GM19043 (cell line): ENCODE data around the gene AACS.

Experiments used
- ATAC-seq: cut with Tn5 transposase; IDR thresholded peaks from one replicate; pipeline ENCODE4 v1.9.1; 2021; ENCODE audit warnings: low read depth; ENCODE audit not compliant: unreplicated experiment

Gene AACS

GRCh38 chr12:125148316-125148715, 83.1 kb downstream of the AACS start:
- no peak for ATAC-seq

DNA sequence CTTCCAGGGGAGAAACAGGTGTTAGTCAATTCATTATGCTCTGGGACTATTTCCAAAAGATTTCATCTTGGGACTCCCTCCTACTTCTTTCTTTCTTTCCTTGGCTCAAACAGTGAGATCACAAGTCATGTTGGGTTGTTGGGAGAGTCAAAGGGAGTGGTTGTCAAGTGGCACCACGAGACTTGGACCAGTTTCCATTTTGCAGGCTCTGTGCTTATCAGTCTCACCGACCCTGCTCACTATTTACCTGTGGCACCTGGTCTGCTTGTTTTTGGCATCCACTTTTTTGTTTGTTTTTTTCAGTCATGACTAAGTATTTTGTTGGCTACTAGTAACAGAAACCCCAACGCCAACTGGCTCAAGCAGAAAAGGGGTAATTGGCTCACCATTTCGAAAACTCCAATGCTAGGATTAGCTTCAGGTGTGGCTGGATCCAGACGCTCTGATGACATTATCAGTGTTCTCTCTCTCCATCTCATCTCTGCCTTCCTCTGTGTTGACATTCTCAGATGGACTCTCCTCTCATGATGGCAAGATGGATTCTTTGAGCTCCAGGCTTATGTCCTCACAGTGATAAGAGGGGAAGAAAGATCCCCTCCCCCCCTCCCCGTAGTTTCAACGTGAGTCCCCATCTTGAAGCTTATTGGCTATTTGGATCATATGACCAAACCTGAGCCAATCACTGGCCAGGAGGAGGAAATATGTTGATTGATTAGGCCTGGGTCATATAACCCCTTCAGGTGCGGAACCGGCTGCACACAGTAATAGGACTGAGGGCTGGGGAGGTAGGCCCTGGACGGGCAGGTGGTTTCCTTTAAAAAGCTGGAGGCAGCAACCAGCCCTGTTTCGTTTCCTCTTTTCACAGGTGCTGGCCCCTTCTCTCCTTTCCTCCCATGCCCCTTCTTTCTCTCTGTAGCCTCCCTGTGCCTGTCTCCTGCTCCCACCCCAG, 84.2 kb downstream of the AACS start:
- ATAC-seq, result peak; percentile 91

- no peak for ATAC-seq
Observed at GRCh38 chr12:125151284-125151683, 86.0 kb downstream of the AACS start.

GRCh38 chr12:125152463-125152862, 87.2 kb downstream of the AACS start:
- no peak for ATAC-seq

GRCh38 chr12:125155366-125155765, 90.1 kb downstream of the AACS start:
- no peak for ATAC-seq

DNA sequence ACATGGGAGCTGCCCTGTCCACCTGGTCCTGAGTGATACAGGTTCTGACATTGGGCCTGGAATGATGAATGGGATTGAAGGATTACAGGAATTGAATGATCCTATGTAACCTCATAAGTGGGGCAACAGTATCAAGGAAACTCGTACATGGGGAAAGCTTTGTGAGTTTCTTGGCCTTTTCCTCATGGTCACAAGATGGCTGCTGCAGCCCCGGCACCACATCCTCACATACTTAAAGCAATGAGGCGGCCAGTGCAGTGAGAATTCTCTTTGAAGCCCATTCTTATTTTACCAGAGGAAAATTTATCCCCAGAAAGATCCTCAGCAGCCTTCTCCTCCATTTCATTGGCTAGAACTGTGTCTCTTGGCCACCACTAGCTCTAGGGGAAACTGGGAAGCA, 91.9 kb downstream of the AACS start:
- no peak for ATAC-seq

- no peak for ATAC-seq
Observed at GRCh38 chr12:125159702-125160101, 94.5 kb downstream of the AACS start.

DNA sequence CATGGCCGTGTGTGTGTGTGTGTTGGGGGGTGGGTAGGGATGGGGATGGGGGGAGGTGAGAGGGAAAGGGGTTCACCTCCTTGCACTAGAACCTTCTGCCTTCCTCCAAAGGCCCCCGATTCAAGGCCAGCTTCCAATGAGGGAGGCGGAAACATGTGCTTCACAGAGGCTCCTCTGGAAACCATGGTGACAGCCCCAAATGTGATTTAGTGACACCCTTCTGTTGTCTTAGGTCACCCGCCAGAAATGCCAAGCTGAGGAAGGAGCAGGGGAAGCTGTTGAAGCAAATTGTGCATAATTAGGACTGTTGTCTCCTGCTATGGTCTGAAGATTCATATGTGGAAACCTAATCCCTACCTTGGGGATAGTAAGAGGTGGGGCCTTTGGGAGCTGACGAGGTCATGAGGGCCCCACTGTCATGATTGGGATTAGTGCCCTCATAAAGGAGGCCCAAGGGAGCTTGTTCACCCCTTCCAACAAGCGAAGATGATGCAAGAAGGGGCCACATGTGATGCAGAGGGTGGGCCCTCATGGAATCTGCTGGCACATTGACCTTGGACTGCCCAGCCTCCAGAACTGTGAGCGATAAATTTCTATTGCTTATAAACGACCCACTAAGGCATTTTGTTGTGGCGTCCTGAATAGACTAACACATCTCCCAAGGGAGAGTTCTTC, 95.2 kb downstream of the AACS start:
- ATAC-seq, result no peak

GRCh38 chr12:125161712-125162022, 96.4 kb downstream of the AACS start:
- ATAC-seq, result no peak

DNA sequence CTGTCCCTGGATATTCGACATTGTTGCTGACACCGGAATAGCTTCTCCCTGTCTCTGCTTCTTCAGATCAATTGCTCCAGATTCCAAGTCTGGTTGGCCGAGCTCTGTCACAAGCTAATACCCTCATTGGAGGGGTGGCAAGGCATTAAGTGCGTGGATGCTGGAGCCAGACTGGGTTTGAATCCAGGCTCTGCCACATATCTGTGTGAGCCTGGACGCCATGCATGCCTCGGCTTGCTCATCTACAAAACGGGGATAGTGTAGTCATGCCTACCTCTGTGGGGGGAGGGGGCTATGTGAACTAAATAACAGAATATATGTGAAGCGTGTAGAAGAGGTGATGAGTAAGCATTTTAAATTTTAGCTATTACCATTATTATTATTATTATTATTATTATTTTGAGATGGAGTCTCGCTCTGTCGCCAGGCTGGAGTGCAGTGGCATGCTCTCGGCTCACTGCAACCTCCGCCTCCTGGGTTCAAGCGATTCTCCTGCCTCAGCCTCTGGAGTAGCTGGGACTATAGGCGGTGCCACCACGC, 97.3 kb downstream of the AACS start:
- ATAC-seq, result no peak

DNA sequence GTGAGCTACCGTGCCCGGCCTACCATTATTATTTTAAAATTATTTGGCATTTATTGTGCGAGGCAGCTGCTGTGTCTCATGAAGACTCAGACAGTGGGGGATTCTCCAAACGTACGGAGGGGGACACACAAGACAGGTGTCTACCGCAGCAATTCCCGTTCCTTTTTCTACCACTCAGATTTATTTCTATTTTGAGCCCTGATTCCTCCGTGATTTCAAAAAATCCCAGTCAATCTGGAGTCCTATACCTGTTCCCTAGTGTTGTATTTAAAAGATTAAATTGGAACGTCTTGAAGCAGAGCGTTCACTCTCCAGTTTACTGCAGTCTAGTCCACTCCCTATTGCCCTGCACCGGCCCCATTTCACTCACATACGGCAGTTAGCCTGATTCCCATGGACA, 97.9 kb downstream of the AACS start:
- no peak for ATAC-seq

GRCh38 chr12:125164541-125164940, 99.3 kb downstream of the AACS start:
- no peak for ATAC-seq

GRCh38 chr12:125166041-125166440, 100.8 kb downstream of the AACS start:
- no peak for ATAC-seq

DNA sequence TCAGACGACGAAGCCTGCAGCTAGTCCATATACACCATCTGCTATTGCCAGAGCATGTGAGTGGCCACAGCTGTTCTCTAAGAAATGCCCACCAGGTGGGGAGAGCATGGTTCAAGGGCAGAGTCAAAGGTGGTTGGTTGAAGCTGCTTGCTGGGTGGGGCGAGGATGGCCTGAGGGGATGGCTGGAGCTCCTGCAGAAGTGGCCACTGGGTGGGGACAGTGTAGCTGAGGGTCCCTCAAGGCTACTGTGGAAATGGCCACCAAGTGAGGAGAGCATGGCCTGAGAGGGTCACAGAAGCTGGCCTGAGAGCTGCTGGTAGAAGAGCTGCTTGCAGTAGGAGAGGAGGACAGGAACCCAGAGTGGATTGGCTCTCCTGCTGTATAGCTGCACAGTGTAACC, 102.4 kb downstream of the AACS start:
- no peak for ATAC-seq

DNA sequence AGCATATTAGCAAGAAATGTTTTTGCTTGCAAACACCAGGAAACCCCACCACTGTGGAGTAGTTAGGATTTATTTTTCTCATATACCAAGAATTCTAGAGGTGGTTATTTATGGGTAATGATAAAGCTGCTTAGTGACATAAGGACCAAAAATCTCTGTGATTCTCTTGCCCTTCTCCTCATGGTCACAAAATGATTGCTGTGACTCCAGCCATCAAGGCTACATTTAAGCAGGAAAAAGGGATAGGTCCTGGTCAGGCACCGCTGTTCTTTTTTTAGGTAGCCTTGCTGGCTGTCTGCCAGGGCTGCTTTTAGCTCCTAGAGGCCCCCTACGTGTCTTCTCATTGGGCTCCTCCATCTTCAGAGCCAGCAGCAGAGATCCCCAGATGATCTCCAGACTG, 104.2 kb downstream of the AACS start:
- ATAC-seq, result no peak

DNA sequence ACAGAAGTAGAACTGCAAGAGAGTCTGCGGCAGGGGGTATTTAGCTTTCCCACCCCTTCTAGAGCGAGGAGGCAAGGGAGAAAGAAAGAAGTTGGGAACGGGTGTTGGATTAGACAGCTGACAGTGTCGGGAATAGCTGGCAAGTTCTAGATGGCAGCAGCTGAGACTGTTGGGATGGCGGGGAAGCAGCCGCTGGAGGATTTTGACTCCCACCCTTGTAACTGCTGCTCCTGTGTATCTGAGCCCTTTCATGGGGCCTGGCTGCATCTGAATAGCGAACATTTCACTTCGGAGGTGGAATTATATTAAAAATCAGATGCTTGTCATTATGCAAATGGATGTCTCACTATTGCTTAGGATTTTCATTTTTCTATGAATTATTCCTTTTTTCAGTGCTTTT, 104.6 kb downstream of the AACS start:
- ATAC-seq, result no peak

DNA sequence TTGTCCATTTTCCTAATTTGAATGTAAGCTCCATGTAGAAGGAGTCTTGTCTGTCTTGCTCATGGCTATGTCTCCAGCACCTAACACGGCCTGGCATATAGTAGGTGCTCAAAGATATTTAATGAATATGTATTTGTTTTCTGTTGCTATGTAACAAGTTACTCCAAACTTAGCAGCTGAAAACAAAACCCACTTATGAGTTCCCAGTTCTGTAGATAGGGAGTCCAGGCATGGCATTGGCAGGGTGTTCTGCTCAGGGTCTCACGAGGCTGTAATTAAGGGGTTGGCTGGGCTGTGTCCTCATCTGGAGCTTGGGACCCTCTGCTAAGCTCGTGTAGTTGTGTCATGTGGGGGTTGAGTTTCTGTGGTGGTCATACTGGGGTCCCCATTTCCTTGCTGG, 106.0 kb downstream of the AACS start:
- no peak for ATAC-seq

DNA sequence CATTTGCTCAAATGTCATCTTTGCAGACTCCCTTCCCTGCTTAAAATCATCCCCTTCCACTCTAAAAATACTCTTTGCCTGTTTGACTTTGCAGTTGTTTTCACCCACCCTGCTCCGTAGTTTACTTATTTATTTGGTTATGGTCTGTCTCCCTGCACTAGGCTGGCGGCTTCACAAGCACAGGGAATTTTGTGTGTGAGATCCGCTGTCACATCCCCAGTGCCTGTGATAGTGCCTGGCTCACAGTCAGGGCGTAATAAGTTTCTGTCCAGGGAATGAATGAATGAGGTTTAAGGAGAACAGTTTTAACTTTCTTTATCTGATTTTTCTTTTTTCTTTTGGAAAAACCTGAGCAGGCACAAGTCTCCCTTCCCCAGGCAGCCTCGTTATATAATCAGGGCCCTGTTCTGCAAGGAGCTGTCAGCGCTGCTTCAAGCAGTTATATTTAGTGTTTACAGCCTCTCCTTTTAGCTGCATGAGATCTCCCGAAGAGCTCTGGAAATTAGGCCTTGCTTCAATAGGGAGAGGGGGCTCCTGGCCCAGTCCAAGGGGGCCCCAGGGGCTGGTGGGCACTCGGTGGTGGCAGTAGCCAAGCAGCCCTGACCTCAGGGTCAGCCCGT, 107.1 kb downstream of the AACS start:
- ATAC-seq, result no peak

DNA sequence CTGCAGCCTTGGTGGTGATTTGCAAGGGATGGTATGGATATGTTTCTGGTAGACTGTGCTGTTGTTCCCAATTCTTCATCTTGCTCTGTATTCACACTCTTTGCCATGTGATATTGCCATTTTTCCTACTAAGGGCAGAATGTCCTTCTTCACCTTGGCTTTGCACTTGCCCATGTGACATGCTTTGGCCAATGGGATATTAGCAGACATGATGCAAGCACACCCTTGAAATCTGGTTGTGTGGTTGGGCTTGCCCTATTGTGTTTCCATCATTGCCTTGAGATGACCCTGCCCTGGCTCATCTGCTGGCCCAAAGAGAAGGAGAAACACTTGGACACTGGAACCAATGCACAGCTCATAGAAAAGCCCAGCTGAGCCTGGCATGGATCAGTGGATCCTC, 110.3 kb downstream of the AACS start:
- ATAC-seq, result no peak

DNA sequence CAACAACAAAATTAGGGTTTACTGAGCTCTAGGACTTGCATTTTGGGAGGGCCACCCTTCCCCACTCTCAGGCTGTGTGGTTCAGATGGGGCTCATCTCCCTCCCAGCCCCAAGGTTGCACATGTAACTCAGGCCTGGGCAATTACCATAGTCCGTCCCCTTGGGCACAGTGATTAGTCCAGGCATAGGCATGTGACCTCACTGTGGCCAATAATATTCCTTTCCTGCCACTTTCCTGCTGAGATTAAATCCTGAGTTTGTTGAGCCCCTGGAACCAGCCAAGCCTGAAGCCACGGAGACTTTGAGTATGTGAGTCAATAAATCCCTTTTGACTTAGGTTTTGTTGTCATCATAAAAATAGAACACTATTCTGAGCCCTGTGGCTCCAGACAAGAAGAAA, 113.0 kb downstream of the AACS start:
- ATAC-seq, result no peak

DNA sequence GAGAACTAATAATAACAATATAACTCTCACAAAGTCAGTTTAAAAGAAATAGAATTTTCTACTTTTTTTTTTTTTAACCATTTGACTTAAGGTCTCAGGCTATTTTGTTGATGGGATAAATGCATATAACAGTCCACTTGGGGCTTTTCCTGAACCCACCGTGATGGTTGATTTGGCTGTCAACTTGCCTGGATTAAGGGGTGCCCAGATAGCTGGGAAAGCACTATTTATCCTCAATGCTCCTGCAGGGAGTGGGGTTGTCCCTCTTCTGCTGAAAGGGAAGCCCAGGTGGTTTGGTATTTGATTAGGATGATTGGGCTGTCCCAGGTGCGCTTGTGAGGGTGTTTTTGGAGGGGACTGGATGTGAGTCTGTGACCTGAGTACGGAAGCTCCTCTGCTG, 114.9 kb downstream of the AACS start:
- no peak for ATAC-seq
